Measurements from ENCODE around the gene ZNF646. TPM values are rescaled to one million over a fixed set of nuclear protein-coding genes. Genes with fewer than 3 reads are reported as not detected.
A peak's percentile ranks its signal among the peaks of the same experiment; 100 is the strongest.

The ZNF646 gene
- total and polyA plus RNA-seq, 2 experiments from 2014 or later: 4.8 to 9.1 TPM

- no peak overlapping the region for H3K4me2 ChIP-seq
- TF ChIP-seq CTCF (IDR thresholded peaks at IDR 0.05; ENCODE audit: poor library complexity): no peak
- no peak for TF ChIP-seq EZH2 (IDR thresholded peaks at IDR 0.05; ENCODE audit: borderline replicate concordance)
- no peak for TF ChIP-seq EZH2phosphoT487 (IDR thresholded peaks at IDR 0.05; ENCODE audit: low read depth, severe bottlenecking, unreplicated experiment)
Observed at GRCh38 chr16:31063495-31063842, 10.8 kb upstream of the ZNF646 start.

GRCh38 chr16:31063843-31064611, 10.2 kb upstream of the ZNF646 start:
- Histone ChIP-seq H3K9me2 (replicated peaks; ENCODE audit: insufficient read depth) (no peaks in the 10 kb centered on the region), H4K20me1 (ENCODE audit: insufficient read depth, poor library complexity, severe bottlenecking) (no peaks in the 10 kb centered on the region), H3K4me2 (no peak overlapping the region), H2AFZ (no peak overlapping the region), H3K4me3 (no peak overlapping the region), H3K27me3 (no peaks in the 10 kb centered on the region), H3K27ac (peak overlapping the region; percentile 79), H3K79me2 (peaks cover 32% of the 10 kb centered on the region), H3K4me1 (ENCODE audit: insufficient read depth) (peaks cover 3% of the 10 kb centered on the region), H3K9me3 (ENCODE audit: low read depth) (no peaks in the 10 kb centered on the region), H3K36me3 (replicated peaks; ENCODE audit: insufficient read depth, low read depth) (no peaks in the 10 kb centered on the region)
- 99% methylated on average over 54 of the region's 56 CpGs for WGBS (ENCODE audit: low lambda C conversion rate, missing lambda C conversion rate)
- TF ChIP-seq EZH2 (IDR thresholded peaks at IDR 0.05; ENCODE audit: borderline replicate concordance) (no peak), CTCF (IDR thresholded peaks at IDR 0.05; ENCODE audit: poor library complexity) (no peak), EZH2phosphoT487 (IDR thresholded peaks at IDR 0.05; ENCODE audit: low read depth, severe bottlenecking, unreplicated experiment) (no peak)
- no peak for DNase-seq (ENCODE audit: low spot score)

More at GRCh38 chr16:31063495-31063842, 10.8 kb upstream of the ZNF646 start:
- Histone ChIP-seq H4K20me1 (ENCODE audit: insufficient read depth, poor library complexity, severe bottlenecking) (no peaks in the 10 kb centered on the region), H3K36me3 (replicated peaks; ENCODE audit: insufficient read depth, low read depth) (no peaks in the 10 kb centered on the region), H3K9me3 (ENCODE audit: low read depth) (no peaks in the 10 kb centered on the region), H3K79me2 (peaks cover 26% of the 10 kb centered on the region), H3K27ac (no peak overlapping the region), H3K4me1 (ENCODE audit: insufficient read depth) (peaks cover 3% of the 10 kb centered on the region), H3K9me2 (replicated peaks; ENCODE audit: insufficient read depth) (no peaks in the 10 kb centered on the region), H2AFZ (no peak overlapping the region), H3K27me3 (no peaks in the 10 kb centered on the region), H3K4me3 (no peak overlapping the region)
- DNase-seq (ENCODE audit: low spot score): no peak
- 97% methylated on average over 9 of the region's 9 CpGs for WGBS (ENCODE audit: low lambda C conversion rate, missing lambda C conversion rate)

GRCh38 chr16:31064882-31065461, 9.2 kb upstream of the ZNF646 start:
- H3K27ac ChIP-seq: peak overlapping the region; percentile 79
- WGBS (ENCODE audit: low lambda C conversion rate, missing lambda C conversion rate): 67% methylated on average over 4 of the region's 4 CpGs
- peaks cover 3% of the 10 kb centered on the region for H3K4me1 ChIP-seq (ENCODE audit: insufficient read depth)
- peak; percentile 62 for DNase-seq (ENCODE audit: low spot score)
- H3K9me3 ChIP-seq (ENCODE audit: low read depth): no peaks in the 10 kb centered on the region
- H3K4me2 ChIP-seq: no peak overlapping the region
- no peaks in the 10 kb centered on the region for H3K27me3 ChIP-seq
- no peaks in the 10 kb centered on the region for H4K20me1 ChIP-seq (ENCODE audit: insufficient read depth, poor library complexity, severe bottlenecking)
- no peak overlapping the region for H2AFZ ChIP-seq
- peaks cover 41% of the 10 kb centered on the region for H3K79me2 ChIP-seq
- H3K36me3 ChIP-seq (replicated peaks; ENCODE audit: insufficient read depth, low read depth): no peaks in the 10 kb centered on the region
- no peak overlapping the region for H3K4me3 ChIP-seq
- H3K9me2 ChIP-seq (replicated peaks; ENCODE audit: insufficient read depth): no peaks in the 10 kb centered on the region
- TF ChIP-seq EZH2phosphoT487 (IDR thresholded peaks at IDR 0.05; ENCODE audit: low read depth, severe bottlenecking, unreplicated experiment) (no peak), CTCF (IDR thresholded peaks at IDR 0.05; ENCODE audit: poor library complexity) (no peak), EZH2 (IDR thresholded peaks at IDR 0.05; ENCODE audit: borderline replicate concordance) (no peak)
